LNCAP (cell line): ENCODE results near the gene GNG4.

Experiments
- CTCF ChIP-seq: fragments of 450-650 bp; IDR thresholded peaks from 2 replicates; pipeline ENCODE4 v1.5.1; 2017; ENCODE audit warnings: mild to moderate bottlenecking

Gene GNG4

DNA sequence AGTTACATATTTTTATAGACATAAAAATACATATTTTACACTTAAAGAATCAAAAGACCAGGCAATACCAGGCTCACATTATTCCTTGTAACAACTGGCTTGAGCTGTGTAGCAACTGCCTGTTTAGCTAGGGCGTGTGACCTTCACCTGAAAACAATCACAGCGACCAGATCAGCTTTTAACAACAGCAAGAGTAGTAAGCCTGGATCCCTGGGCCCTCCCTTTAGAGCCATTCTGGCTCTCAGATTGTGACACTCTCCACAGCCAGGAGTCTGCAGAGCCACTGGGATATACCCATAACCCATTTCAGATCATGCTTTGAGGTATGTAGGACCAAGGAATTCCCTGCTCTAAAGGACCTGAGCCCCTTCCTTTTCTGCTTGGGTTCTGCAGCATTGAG lies 29.4 kb upstream of the GNG4 start:
- TF ChIP-seq CTCF: no peak

GRCh38 chr1:235675152-235675890 lies 25.7 kb upstream of the GNG4 start:
- no peak for TF ChIP-seq CTCF

DNA sequence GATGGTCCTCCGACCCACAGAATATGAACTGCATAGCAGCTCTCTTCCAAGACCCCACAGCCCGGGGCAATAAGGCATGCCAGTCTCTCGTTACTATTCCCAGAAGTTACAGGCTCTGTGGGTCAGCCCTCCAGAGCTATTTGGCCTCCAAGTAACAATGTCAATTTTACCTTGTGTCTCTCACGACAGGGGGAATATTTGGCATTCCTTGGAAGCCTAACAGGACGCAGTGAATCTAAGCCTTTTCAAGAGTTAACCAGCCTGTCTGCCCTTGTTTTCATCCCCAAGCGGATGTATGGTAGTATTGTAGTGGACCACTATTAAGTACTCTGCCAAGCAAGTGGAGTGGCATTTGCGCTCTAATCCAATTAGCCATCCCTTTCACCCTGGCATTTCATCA lies 24.4 kb upstream of the GNG4 start:
- TF ChIP-seq CTCF: no peak

- TF ChIP-seq CTCF: no peak
These were observed 22.4 kb upstream of the GNG4 start for GRCh38 chr1:235671992-235672391.

DNA sequence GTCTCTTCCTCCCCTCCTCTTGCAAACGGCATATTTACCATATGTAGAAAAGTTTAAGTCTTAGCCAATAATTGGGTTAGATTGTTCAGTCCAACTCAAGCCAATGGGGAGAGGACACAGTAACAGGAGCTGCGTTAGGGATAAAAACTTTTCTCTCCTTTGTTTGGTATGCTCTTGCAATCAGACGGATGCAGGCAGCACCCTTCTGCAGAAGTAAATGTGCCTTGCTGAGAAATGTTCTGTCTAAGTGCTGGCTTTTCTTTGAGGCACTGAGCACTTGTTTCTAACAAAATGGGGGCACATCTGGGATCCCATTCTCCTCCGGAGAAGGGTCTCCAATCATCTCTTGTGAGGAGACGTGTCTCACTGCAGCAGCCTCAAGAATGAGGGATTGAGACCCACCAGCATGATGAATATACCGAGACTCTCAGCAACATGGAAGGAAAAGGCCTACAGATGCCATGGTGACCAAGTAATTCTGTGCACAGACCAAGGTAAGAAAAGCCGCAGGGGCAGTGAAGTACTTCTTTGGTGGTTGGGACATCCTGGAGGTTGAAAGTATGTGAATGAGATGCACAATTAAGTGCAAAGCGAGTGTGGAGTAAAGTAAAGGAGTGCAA lies 20.7 kb upstream of the GNG4 start:
- TF ChIP-seq CTCF: no peak

GRCh38 chr1:235669277-235669676 lies 19.7 kb upstream of the GNG4 start:
- TF ChIP-seq CTCF: no peak

DNA sequence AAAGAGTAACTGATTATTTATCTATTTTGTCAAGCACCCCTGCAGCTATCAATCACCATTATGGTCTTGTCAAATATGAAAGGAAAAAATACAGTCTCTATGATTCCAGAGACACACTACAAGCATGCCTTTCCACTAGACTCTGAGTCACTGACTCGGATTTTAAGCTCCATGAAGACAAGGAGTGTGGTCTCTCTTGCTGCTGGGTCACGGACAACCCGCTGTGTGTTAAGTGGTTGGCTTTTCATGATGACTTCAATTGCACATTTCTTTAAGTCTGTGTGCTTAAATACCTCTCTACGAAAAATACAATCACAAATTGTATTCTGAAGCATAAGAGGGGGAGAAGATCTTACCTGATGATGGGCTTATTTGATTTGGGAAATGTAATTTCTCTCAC lies 14.0 kb upstream of the GNG4 start:
- TF ChIP-seq CTCF: no peak
